HG03520 (cell line): ENCODE data around the gene TICRR.

Experiments
- ATAC-seq: cut with Tn5 transposase; IDR thresholded peaks from one replicate; pipeline ENCODE4 v1.9.1; 2021; ENCODE audit warnings: mild to moderate bottlenecking, moderate library complexity; ENCODE audit not compliant: unreplicated experiment

The TICRR gene

DNA sequence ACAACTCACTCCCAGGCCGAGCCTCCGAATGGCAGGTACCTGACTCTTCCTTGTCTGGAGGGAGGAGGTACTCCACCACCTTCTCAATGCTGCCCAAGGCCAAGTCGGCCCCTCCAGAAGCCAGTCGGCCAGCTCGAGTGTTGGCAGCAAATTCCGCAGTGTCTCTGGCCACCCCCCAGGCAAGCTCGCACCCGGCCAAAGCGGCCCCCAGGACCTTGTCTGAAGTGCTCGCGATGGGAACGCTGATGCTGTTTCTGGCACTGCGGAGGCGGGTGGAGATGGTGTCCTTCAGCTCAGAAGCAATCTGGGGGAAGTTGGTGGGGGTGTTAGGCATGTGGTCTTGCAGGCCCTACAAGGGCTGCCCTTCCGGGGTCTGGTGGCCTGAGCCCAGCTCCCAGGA lies 94.7 kb downstream of the TICRR start:
- no peak for ATAC-seq

DNA sequence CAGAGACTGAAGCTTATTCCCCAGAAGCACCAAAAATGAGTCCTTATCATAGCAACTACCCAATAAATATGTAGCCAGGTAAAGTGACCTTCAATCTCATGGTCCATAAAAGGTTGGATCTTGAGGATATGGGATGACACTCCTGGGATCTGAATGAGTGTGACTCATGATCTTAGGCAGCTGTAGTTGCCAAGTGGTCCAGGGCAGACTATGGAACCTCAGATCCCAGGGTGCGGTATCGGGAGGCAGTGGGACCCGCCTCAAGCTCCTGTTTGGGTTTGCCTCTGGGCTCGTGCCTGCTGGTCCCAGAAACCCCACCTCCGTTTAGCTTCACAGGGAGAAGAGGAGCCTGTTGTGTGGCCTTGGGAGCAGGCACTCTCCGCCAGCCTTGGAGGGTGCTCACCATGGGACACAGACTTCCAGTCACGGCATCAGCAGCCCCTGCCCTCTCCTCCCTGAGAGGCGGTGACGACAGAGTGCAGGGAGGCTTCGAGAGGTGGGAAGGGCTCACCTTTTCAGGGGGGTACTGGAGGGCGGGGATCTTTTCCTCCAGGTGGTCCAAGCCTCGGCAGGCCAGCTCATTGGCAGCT lies 95.8 kb downstream of the TICRR start:
- no peak for ATAC-seq

DNA sequence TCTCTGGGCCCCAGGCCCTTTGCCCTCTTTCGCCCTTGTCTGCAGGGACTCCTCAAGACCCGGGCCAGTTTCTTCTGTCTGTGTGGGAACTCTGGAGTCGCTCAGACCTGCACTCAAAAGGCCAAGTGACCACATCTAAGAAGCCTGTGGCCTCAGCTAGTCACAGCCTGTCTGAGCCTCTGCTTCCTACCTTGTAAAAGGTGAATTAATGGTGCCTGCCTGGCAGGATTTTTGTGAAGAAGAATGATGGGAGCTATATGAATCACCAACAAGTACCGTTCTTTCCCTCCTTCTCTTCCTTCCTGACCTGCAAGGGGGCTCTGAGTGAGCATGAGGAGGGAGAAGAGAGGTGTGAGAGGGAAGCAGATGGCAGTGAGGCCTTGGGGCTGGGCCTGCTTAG lies 96.4 kb downstream of the TICRR start:
- ATAC-seq = no peak

DNA sequence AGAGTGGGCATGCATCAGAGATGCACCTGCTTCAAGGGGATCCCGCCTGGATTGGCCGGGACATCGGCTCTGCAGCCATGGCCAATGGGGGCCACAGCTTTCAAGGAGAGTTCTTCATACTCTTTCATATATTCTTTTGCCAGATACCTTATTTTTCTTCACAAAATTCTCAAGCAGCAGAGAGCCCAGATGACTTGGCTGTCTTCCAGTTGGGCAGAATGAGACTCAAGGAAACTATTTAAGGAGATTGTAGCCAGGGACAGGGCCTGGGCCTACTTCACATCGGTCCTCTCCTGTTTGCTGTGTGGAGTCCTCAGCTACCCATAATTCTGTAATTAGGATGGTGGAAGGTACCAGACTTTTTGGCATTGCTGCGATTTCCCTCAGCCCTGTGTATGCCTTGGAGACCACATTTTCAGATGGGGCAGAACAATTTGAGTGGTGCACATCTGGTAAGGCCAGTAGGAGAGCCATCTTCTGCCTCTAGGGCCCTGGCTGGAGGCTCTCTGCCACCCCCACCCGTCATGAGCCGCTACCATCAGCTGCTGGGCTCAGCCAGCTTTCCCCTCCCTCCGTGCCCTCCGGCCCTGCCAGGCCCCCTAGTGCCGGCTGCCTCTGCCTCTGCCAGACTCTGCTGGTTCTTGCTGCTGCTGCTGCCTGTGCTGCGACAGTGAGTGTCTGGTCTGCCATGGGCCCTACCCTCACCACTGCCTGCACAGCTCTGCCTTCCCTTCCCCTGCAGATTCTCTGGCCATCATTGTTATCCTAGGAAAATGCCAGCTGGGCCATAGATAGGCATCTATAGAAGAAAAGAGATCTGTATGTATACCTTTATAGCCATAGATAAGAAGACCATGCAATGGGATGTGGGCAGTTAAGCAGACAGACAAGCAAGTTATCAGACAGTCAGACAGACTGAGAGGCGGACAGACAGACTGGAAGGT lies 97.2 kb downstream of the TICRR start:
- ATAC-seq = no peak

DNA sequence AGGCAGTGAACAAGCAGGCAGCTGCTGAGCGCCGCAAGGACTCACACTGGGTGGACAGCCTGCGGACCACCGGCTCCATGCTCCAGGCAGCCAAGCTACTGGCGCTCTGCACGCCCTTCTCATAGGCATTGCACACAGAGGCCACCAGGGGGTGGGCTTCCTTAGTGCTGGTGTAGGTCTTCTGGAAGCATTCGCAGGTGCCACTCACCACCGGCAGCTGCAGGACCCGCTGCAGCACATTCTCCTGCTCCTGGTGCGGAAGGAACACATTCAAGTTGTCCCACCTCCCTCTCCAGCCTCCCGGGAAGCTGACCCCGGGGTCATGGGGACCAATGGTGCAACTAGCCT lies 97.9 kb downstream of the TICRR start:
- ATAC-seq = no peak

DNA sequence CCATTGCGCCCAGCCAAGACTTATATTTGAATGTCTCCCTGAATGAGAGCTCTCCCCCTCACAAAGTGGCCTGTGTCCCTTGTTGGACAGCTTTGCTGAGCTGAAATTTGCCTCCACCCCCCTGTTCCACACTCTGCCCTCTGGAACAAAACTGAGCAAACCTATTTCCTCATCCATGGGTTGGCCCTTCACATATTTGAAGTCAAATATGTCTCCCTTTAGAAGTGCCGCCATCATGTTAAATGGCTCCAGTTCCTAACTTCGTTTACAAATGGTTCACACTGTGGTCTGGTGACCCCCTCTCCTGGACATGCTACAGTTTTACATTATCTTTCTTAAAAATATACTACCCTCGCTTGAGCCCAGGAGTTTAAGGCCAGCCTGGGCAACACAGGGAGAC lies 99.3 kb downstream of the TICRR start:
- ATAC-seq = no peak

DNA sequence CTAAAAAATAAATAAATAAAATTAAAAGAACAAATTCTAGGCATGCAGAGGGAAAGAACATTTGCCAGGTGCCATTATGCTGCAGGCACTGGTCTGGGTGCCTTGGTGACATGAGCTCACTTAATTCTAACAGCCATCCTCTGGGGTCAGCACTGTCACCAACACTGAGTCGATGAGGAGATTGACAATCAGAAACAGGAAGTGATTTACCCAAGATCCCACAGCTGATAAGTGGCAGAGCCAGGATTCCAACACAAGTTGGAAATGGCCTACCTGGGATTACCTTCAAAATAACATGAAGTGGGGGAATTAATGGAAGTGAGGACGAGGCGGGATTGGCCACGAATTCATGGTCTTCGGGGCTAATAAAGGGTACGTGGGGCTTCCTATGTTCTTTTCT lies 100.3 kb downstream of the TICRR start:
- ATAC-seq = no peak

DNA sequence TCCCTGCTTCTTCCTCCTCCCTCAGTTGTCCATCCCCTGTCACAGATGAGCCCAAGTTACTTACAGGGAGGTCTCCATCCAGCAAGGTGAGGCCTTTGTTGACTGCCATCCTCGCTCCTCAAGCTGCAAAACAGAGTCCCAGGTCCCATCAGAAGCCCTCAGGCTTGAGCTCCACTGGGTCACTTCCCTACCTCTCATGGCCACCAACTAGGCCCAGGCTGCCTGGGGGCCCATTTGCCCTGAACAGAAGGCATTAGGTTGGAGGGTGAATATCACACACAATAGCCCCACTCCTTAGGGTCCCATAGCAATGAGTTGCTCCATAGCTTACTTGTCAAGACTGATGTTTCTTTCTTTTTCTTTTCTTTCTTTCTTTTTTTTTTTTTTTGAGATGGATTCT lies 102.1 kb downstream of the TICRR start:
- no peak for ATAC-seq
